ENCODE data around the gene PPP2R1A.

PPP2R1A gene

GRCh38 chr19:52189735-52190486, at the start of gene PPP2R1A:
PPP2R1A (plus strand) TSS chr19:52190052; CDS start chr19:52190097, 45 bp downstream.
- H3K9ac ChIP-seq (ENCODE audit: low read length), result peak within 1 kb of the TSS; percentile 99
- H3K27me3 ChIP-seq (ENCODE audit: control insufficient read depth, insufficient read depth, low read length), result no peaks in the 10 kb centered on the region
- peak within 1 kb of the TSS; percentile 95 for H3K4me3 ChIP-seq (ENCODE audit: low read depth, low read length)
- peaks cover 19% of the 10 kb centered on the region; the same call in 1 of the 2 replicates for H3K4me1 ChIP-seq (ENCODE audit: control insufficient read depth, insufficient read depth, low read length)
- H3K27ac ChIP-seq (ENCODE audit: low read depth, low read length), result peak within 1 kb of the TSS; percentile 98
- H3K9me3 ChIP-seq (ENCODE audit: control insufficient read depth, insufficient read depth, low read depth, low read length), result no peaks in the 10 kb centered on the region
- H3K36me3 ChIP-seq (ENCODE audit: control insufficient read depth, insufficient read depth, low read length), result peaks cover 18% of the 10 kb centered on the region

DNA sequence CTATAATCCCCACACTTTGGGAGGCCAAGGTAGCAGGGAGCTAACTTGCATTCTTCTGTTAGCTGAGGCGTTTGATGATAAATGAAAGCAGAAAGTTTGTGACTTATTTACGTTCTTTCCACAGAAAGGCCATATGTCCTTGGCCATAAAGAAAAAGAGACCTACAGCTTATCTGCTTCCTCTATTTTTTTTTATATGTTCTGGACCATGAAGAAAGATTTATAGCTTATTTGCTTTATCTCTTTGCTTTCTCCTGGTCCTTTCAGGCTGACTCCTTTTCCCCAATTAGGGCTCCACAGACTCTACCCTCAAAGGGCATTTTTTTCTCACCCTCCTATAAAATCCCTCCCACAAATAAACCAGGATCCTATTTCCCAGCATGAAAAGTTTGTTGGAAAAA, 48.6 kb upstream of the PPP2R1A start:
- H3K27me3 ChIP-seq (ENCODE audit: control insufficient read depth, insufficient read depth, low read length), result no peaks in the 10 kb centered on the region
- no peak overlapping the region for H3K9ac ChIP-seq (ENCODE audit: low read length)
- H3K9me3 ChIP-seq (ENCODE audit: control insufficient read depth, insufficient read depth, low read depth, low read length), result peaks cover 32% of the 10 kb centered on the region
- H3K4me3 ChIP-seq (ENCODE audit: low read depth, low read length), result no peak overlapping the region
- H3K27ac ChIP-seq (ENCODE audit: low read depth, low read length), result no peak overlapping the region
- H3K4me1 ChIP-seq (ENCODE audit: control insufficient read depth, insufficient read depth, low read length), result 0 out of 2 replicates have a peak, but pooled peaks cover 4% of the 10 kb centered on the region
- H3K36me3 ChIP-seq (ENCODE audit: control insufficient read depth, insufficient read depth, low read length), result peaks cover 5% of the 10 kb centered on the region; the same call in 1 of the 2 replicates

GRCh38 chr19:52142001-52142595, 47.8 kb upstream of the PPP2R1A start:
- H3K36me3 ChIP-seq (ENCODE audit: control insufficient read depth, insufficient read depth, low read length), result no peaks in the 10 kb centered on the region
- H3K4me1 ChIP-seq (ENCODE audit: control insufficient read depth, insufficient read depth, low read length), result 0 out of 2 replicates have a peak, but pooled peaks cover 4% of the 10 kb centered on the region
- no peaks in the 10 kb centered on the region for H3K27me3 ChIP-seq (ENCODE audit: control insufficient read depth, insufficient read depth, low read length)
- peaks cover 35% of the 10 kb centered on the region for H3K9me3 ChIP-seq (ENCODE audit: control insufficient read depth, insufficient read depth, low read depth, low read length)
- no peak overlapping the region for H3K27ac ChIP-seq (ENCODE audit: low read depth, low read length)
- no peak overlapping the region for H3K9ac ChIP-seq (ENCODE audit: low read length)
- H3K4me3 ChIP-seq (ENCODE audit: low read depth, low read length), result no peak overlapping the region

GRCh38 chr19:52148256-52148655, 41.6 kb upstream of the PPP2R1A start:
- Histone ChIP-seq H3K4me3 (ENCODE audit: low read depth, low read length) (no peak overlapping the region), H3K9me3 (ENCODE audit: control insufficient read depth, insufficient read depth, low read depth, low read length) (peaks cover 69% of the 10 kb centered on the region), H3K27me3 (ENCODE audit: control insufficient read depth, insufficient read depth, low read length) (no peaks in the 10 kb centered on the region), H3K9ac (ENCODE audit: low read length) (no peak overlapping the region), H3K36me3 (ENCODE audit: control insufficient read depth, insufficient read depth, low read length) (no peaks in the 10 kb centered on the region), H3K4me1 (ENCODE audit: control insufficient read depth, insufficient read depth, low read length) (no peaks in the 10 kb centered on the region), H3K27ac (ENCODE audit: low read depth, low read length) (no peak overlapping the region)

GRCh38 chr19:52155596-52156359, 34.1 kb upstream of the PPP2R1A start:
- no peaks in the 10 kb centered on the region for H3K4me1 ChIP-seq (ENCODE audit: control insufficient read depth, insufficient read depth, low read length)
- peaks cover 44% of the 10 kb centered on the region for H3K36me3 ChIP-seq (ENCODE audit: control insufficient read depth, insufficient read depth, low read length)
- H3K27ac ChIP-seq (ENCODE audit: low read depth, low read length), result no peak overlapping the region
- no peaks in the 10 kb centered on the region for H3K27me3 ChIP-seq (ENCODE audit: control insufficient read depth, insufficient read depth, low read length)
- H3K4me3 ChIP-seq (ENCODE audit: low read depth, low read length), result no peak overlapping the region
- H3K9me3 ChIP-seq (ENCODE audit: control insufficient read depth, insufficient read depth, low read depth, low read length), result peaks cover 84% of the 10 kb centered on the region
- no peak overlapping the region for H3K9ac ChIP-seq (ENCODE audit: low read length)

DNA sequence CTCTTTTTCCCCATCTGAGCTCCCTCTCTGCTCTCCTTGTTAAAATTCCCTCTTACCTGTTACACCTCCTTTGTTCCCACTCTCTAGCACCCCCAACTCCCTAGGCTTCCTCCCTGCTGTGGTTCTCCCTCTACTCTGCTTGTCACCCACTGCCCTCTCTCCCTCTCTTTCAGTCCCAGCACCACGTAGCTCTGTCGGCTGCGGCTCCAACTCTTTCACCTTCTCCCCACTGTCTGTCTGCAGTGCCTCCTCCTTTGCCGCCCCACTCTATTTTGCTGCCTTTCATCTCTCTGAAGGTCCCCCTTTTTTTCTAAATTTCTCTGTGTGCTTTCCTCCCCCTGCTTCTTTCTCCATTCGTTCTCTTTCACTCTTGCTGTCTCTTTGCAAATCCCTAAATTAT, 19.5 kb upstream of the PPP2R1A start:
- Histone ChIP-seq H3K9me3 (ENCODE audit: control insufficient read depth, insufficient read depth, low read depth, low read length) (no peaks in the 10 kb centered on the region), H3K4me1 (ENCODE audit: control insufficient read depth, insufficient read depth, low read length) (peaks cover 5% of the 10 kb centered on the region; the same call in 1 of the 2 replicates), H3K4me3 (ENCODE audit: low read depth, low read length) (peak overlapping the region; percentile 80), H3K9ac (ENCODE audit: low read length) (peak overlapping the region; percentile 81), H3K36me3 (ENCODE audit: control insufficient read depth, insufficient read depth, low read length) (peaks cover 22% of the 10 kb centered on the region), H3K27me3 (ENCODE audit: control insufficient read depth, insufficient read depth, low read length) (peaks cover 8% of the 10 kb centered on the region; the same call in 1 of the 2 replicates), H3K27ac (ENCODE audit: low read depth, low read length) (no peak overlapping the region)

DNA sequence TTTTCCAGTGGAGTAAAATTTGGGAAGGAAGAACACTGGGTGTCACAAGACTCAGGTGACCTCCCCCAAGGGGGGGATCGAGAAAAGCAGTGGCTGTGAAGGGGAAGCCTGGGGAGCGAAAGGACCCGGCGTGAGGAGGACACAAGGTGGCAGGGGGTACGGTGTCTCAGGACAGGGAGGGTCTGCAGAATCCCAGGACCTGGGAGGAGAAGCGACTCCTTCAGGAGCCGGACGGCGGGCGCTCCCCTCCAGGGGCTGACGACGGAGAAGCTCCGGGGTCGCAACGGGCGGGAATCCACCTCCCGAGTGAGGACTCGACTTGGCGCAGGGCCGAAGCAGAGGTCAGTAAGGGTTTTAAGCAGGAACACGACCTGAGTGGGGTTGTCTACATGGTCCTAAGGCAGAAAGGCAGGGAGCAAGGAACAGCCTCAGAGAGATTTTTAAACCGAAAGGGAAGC, 19.0 kb upstream of the PPP2R1A start:
- H3K27ac ChIP-seq (ENCODE audit: low read depth, low read length), result no peak overlapping the region
- H3K9ac ChIP-seq (ENCODE audit: low read length), result peak overlapping the region; percentile 81
- peaks cover 18% of the 10 kb centered on the region for H3K36me3 ChIP-seq (ENCODE audit: control insufficient read depth, insufficient read depth, low read length)
- H3K27me3 ChIP-seq (ENCODE audit: control insufficient read depth, insufficient read depth, low read length), result peaks cover 8% of the 10 kb centered on the region; the same call in 1 of the 2 replicates
- H3K4me1 ChIP-seq (ENCODE audit: control insufficient read depth, insufficient read depth, low read length), result peaks cover 5% of the 10 kb centered on the region; the same call in 1 of the 2 replicates
- H3K9me3 ChIP-seq (ENCODE audit: control insufficient read depth, insufficient read depth, low read depth, low read length), result no peaks in the 10 kb centered on the region
- peak overlapping the region; percentile 80 for H3K4me3 ChIP-seq (ENCODE audit: low read depth, low read length)

- Histone ChIP-seq H3K27ac (ENCODE audit: low read depth, low read length) (no peak within 1 kb of the TSS), H3K4me3 (ENCODE audit: low read depth, low read length) (peak within 1 kb of the TSS; percentile 80), H3K36me3 (ENCODE audit: control insufficient read depth, insufficient read depth, low read length) (peaks cover 18% of the 10 kb centered on the region)
Measured at GRCh38 chr19:52171321-52172169, 18.3 kb upstream of the PPP2R1A start, which contains the start of gene ZNF836. ZNF836 (minus strand) TSS chr19:52171621; CDS start chr19:52168072, 3,549 bp downstream.

DNA sequence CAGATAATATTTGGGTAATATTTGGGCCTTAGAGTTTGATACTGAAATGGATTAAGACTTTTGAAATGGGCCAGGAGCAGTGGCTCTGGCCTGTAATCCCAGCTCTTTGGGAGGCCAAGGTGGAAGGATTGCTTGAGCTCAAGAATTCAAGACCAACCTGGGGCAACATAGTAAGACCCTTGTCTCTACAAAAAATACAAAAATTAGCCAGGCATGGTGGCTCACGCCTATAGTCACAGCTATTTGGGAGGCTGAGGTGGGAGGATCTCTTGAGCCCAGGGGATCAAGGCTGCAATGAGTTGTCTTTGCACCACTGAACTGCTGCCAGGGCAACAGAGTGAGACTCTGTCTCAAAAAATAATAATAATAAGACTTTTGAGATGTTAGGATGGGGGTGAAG, 17.5 kb upstream of the PPP2R1A start:
- Histone ChIP-seq H3K9me3 (ENCODE audit: control insufficient read depth, insufficient read depth, low read depth, low read length) (no peaks in the 10 kb centered on the region), H3K27me3 (ENCODE audit: control insufficient read depth, insufficient read depth, low read length) (peaks cover 8% of the 10 kb centered on the region; the same call in 1 of the 2 replicates), H3K4me1 (ENCODE audit: control insufficient read depth, insufficient read depth, low read length) (peaks cover 13% of the 10 kb centered on the region), H3K36me3 (ENCODE audit: control insufficient read depth, insufficient read depth, low read length) (peaks cover 15% of the 10 kb centered on the region), H3K27ac (ENCODE audit: low read depth, low read length) (no peak overlapping the region), H3K9ac (ENCODE audit: low read length) (no peak overlapping the region), H3K4me3 (ENCODE audit: low read depth, low read length) (peak overlapping the region; percentile 80; the same call in 1 of the 2 replicates)

More at GRCh38 chr19:52171321-52172169, 18.3 kb upstream of the PPP2R1A start, which contains the start of gene ZNF836:
- Histone ChIP-seq H3K27me3 (ENCODE audit: control insufficient read depth, insufficient read depth, low read length) (peaks cover 8% of the 10 kb centered on the region; the same call in 1 of the 2 replicates), H3K4me1 (ENCODE audit: control insufficient read depth, insufficient read depth, low read length) (peaks cover 7% of the 10 kb centered on the region; the same call in 1 of the 2 replicates), H3K9ac (ENCODE audit: low read length) (peak within 1 kb of the TSS; percentile 81), H3K9me3 (ENCODE audit: control insufficient read depth, insufficient read depth, low read depth, low read length) (no peaks in the 10 kb centered on the region)

DNA sequence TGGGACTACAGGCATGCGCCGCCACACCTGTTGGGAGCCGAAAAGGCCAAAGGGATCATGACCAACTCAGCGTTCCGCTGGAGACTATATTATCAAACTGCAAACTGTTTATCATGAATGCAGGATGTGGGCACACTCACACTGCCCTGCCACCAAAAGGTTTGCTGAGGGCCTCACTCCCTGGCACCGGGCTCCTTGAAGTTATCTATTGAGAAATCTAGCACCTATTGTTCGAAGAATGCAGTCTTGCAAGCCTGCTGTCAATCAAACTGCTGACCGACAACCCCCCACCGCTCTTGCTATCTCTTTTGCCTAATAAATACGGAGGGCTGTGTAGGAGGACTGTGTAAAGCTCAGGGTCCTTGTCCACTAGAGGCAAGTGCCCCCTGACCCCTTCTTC, 13.3 kb upstream of the PPP2R1A start:
- Histone ChIP-seq H3K4me1 (ENCODE audit: control insufficient read depth, insufficient read depth, low read length) (peaks cover 13% of the 10 kb centered on the region), H3K27ac (ENCODE audit: low read depth, low read length) (no peak overlapping the region), H3K9me3 (ENCODE audit: control insufficient read depth, insufficient read depth, low read depth, low read length) (no peaks in the 10 kb centered on the region), H3K36me3 (ENCODE audit: control insufficient read depth, insufficient read depth, low read length) (no peaks in the 10 kb centered on the region), H3K9ac (ENCODE audit: low read length) (no peak overlapping the region), H3K27me3 (ENCODE audit: control insufficient read depth, insufficient read depth, low read length) (no peaks in the 10 kb centered on the region), H3K4me3 (ENCODE audit: low read depth, low read length) (no peak overlapping the region)
